HEK293 (cell line): ENCODE results near the gene HSF5.

ENCODE experiments used
- HOXA7 ChIP-seq: sonication (generic); formaldehyde crosslinking; IDR thresholded peaks from 2 replicates; pipeline ENCODE4 v1.8.1; 2022; ENCODE audit warnings: missing genetic modification reagents, borderline replicate concordance
- MYNN ChIP-seq: fragments of 450-650 bp; formaldehyde crosslinking; IDR thresholded peaks from 2 replicates; pipeline ENCODE4 v1.5.1; 2016; ENCODE audit warnings: missing biosample characterization, missing genetic modification characterization, borderline replicate concordance
- PRDM4 ChIP-seq: fragments of 450-650 bp; formaldehyde crosslinking; IDR thresholded peaks from 2 replicates; pipeline ENCODE4 v1.5.1; 2017; ENCODE audit warnings: missing biosample characterization, missing genetic modification characterization
- ZBTB11 ChIP-seq: fragments of 450-650 bp; formaldehyde crosslinking; conservative IDR thresholded peaks from 2 replicates; pipeline ENCODE4 v1.5.1; 2016; ENCODE audit warnings: low read depth, missing biosample characterization, missing genetic modification characterization
- ZBTB26 ChIP-seq: fragments of 450-650 bp; formaldehyde crosslinking; optimal IDR thresholded peaks from 2 replicates; pipeline ENCODE3; 2016; ENCODE audit warnings: missing biosample characterization, mild to moderate bottlenecking, missing genetic modification characterization
- ZBTB6 ChIP-seq: fragments of 450-650 bp; formaldehyde crosslinking; IDR thresholded peaks from 2 replicates; pipeline ENCODE4 v1.5.1; 2017; ENCODE audit warnings: missing biosample characterization, missing genetic modification characterization
- ZNF18 ChIP-seq: fragments of 450-650 bp; formaldehyde crosslinking; IDR thresholded peaks from 2 replicates; pipeline ENCODE4 v1.5.1; 2016; ENCODE audit warnings: missing biosample characterization, missing genetic modification characterization
- ZNF202 ChIP-seq: fragments of 450-650 bp; formaldehyde crosslinking; IDR thresholded peaks from 2 replicates; pipeline ENCODE4 v1.5.1; 2016; ENCODE audit warnings: missing biosample characterization, missing genetic modification characterization, borderline replicate concordance
- ZNF280C ChIP-seq: fragments of 450-650 bp; formaldehyde crosslinking; IDR thresholded peaks from 2 replicates; pipeline ENCODE4 v1.5.1; 2016; ENCODE audit warnings: missing biosample characterization, missing genetic modification characterization
- ZNF302 ChIP-seq: fragments of 450-650 bp; formaldehyde crosslinking; IDR thresholded peaks from 2 replicates; pipeline ENCODE4 v1.5.1; 2016; ENCODE audit warnings: missing biosample characterization, missing genetic modification characterization, low read depth
- ZNF324 ChIP-seq: fragments of 450-650 bp; formaldehyde crosslinking; IDR thresholded peaks from 2 replicates; pipeline ENCODE4 v1.5.1; 2016; ENCODE audit warnings: missing biosample characterization, missing genetic modification characterization
- ZNF350 ChIP-seq: fragments of 450-650 bp; formaldehyde crosslinking; IDR thresholded peaks from 2 replicates; pipeline ENCODE4 v1.5.0; 2017; ENCODE audit warnings: missing biosample characterization, mild to moderate bottlenecking, missing genetic modification characterization
- ZNF398 ChIP-seq: fragments of 450-650 bp; formaldehyde crosslinking; IDR thresholded peaks from 2 replicates; pipeline ENCODE4 v1.5.1; 2017; ENCODE audit warnings: missing biosample characterization, missing genetic modification characterization
- ZNF449 ChIP-seq: fragments of 450-650 bp; formaldehyde crosslinking; IDR thresholded peaks from 2 replicates; pipeline ENCODE4 v1.5.1; 2017; ENCODE audit warnings: missing biosample characterization, mild to moderate bottlenecking, missing genetic modification characterization, moderate library complexity
- ZNF704 ChIP-seq: fragments of 450-650 bp; formaldehyde crosslinking; IDR thresholded peaks from 2 replicates; pipeline ENCODE4 v1.5.1; 2016; ENCODE audit warnings: missing biosample characterization, missing genetic modification characterization
- ZNF747 ChIP-seq: fragments of 450-650 bp; formaldehyde crosslinking; IDR thresholded peaks from 2 replicates; pipeline ENCODE4 v1.5.1; 2016; ENCODE audit warnings: missing biosample characterization, missing genetic modification characterization

The HSF5 gene

GRCh38 chr17:58513965-58514769 lies 26.0 kb upstream of the HSF5 start, which contains the start of gene MTMR4 (continued):
- TF ChIP-seq ZNF449 (tag by site-specific recombination) = no peak
- TF ChIP-seq ZBTB26 = peak; percentile 75
- TF ChIP-seq ZNF280C (tag by site-specific recombination) = no peak
- no peak for TF ChIP-seq MYNN (tag by site-specific recombination)
- TF ChIP-seq HOXA7 (CRISPR knock-in tag) = no peak
- TF ChIP-seq ZNF302 (tag by site-specific recombination) = no peak
- no peak for TF ChIP-seq ZNF350
- TF ChIP-seq ZNF324 (tag by site-specific recombination) = no peak
- TF ChIP-seq ZNF398 = peak; percentile 48
- TF ChIP-seq ZNF18 (tag by site-specific recombination) = no peak
- TF ChIP-seq ZNF202 (tag by site-specific recombination) = no peak
- TF ChIP-seq ZNF704 (tag by site-specific recombination) = no peak
- no peak for TF ChIP-seq PRDM4 (tag by site-specific recombination)
- TF ChIP-seq ZBTB6 (tag by site-specific recombination) = peak; percentile 32; the same call in 1 of the 2 replicates
- TF ChIP-seq ZBTB11 (tag by site-specific recombination) = no peak; the same call in 1 of the 2 replicates
- no peak for TF ChIP-seq ZNF747 (tag by site-specific recombination)
